HepG2 (cell line): ENCODE data around the gene SPCS2. TPM values are rescaled to one million over a fixed set of nuclear protein-coding genes. Genes with fewer than 3 reads are reported as not detected.

Source experiments
- FOXP1 ChIP-seq, 2 experiments: fragments of 450-650 bp in 1 of 2; IDR thresholded peaks; 2 replicates each; pipeline ENCODE4 v1.6.1; 2017 to 2018; ENCODE audit warnings: antibody characterized with exemption in 1 of 2
- HIVEP1 ChIP-seq: sonication (generic); formaldehyde crosslinking; IDR thresholded peaks from 2 replicates; pipeline ENCODE4 v1.4.0; 2020; ENCODE audit warnings: mild to moderate bottlenecking, missing genetic modification reagents
- HMGA1 ChIP-seq: sonication (generic); formaldehyde crosslinking; conservative IDR thresholded peaks from 2 replicates; pipeline ENCODE4 v1.4.0; 2020; ENCODE audit warnings: missing genetic modification reagents
- KDM2A ChIP-seq: sonication (generic); formaldehyde crosslinking; IDR thresholded peaks from 2 replicates; pipeline ENCODE4 v1.4.0; 2020; ENCODE audit warnings: low read depth, missing genetic modification reagents, borderline replicate concordance
- MXI1 ChIP-seq: IDR thresholded peaks from 3 replicates; pipeline ENCODE4 v1.6.1; 2012; ENCODE audit warnings: low read depth, low read length, inconsistent platforms, borderline replicate concordance
- NAIF1 ChIP-seq: sonication (generic); formaldehyde crosslinking; IDR thresholded peaks from 2 replicates; pipeline ENCODE4 v1.5.0; 2020; ENCODE audit warnings: mild to moderate bottlenecking, missing genetic modification reagents, borderline replicate concordance
- PATZ1 ChIP-seq: sonication (generic); formaldehyde crosslinking; IDR thresholded peaks from 2 replicates; pipeline ENCODE4 v1.4.0; 2020; ENCODE audit warnings: missing genetic modification reagents
- TMF1 ChIP-seq: sonication (generic); formaldehyde crosslinking; IDR thresholded peaks from 2 replicates; pipeline ENCODE4 v1.8.1; 2022; ENCODE audit warnings: low read depth, missing genetic modification reagents
- ZBTB43 ChIP-seq: sonication (generic); formaldehyde crosslinking; conservative IDR thresholded peaks from 2 replicates; pipeline ENCODE4 v1.4.0; 2020; ENCODE audit warnings: missing genetic modification reagents
- ZBTB7A ChIP-seq: sonication (generic); formaldehyde crosslinking; IDR thresholded peaks from 2 replicates; pipeline ENCODE4 v1.8.0; 2022; ENCODE audit warnings: mild to moderate bottlenecking, missing genetic modification reagents
- ZC3H4 ChIP-seq: sonication (generic); formaldehyde crosslinking; IDR thresholded peaks from 2 replicates; pipeline ENCODE4 v1.4.0; 2020; ENCODE audit warnings: missing genetic modification reagents, borderline replicate concordance
- ZKSCAN1 ChIP-seq: fragments of 150-350 bp; IDR thresholded peaks from 2 replicates; pipeline ENCODE4 v1.6.1; 2014; ENCODE audit warnings: low read length
- ZNF12 ChIP-seq: sonication (generic); formaldehyde crosslinking; IDR thresholded peaks from 2 replicates; pipeline ENCODE4 v1.5.0; 2020; ENCODE audit warnings: missing genetic modification reagents
- ZNF232 ChIP-seq: sonication (generic); formaldehyde crosslinking; IDR thresholded peaks from 2 replicates; pipeline ENCODE4 v1.4.0; 2020; ENCODE audit warnings: missing genetic modification reagents, borderline replicate concordance
- ZNF292 ChIP-seq: sonication (generic); formaldehyde crosslinking; IDR thresholded peaks from 2 replicates; pipeline ENCODE4 v1.8.1; 2022; ENCODE audit warnings: mild to moderate bottlenecking, low read depth, missing genetic modification reagents, borderline replicate concordance
- ZNF337 ChIP-seq: sonication (generic); formaldehyde crosslinking; IDR thresholded peaks from 2 replicates; pipeline ENCODE4 v1.5.1; 2020; ENCODE audit warnings: missing genetic modification reagents, low read depth, mild to moderate bottlenecking, borderline replicate concordance
- polyA plus RNA-seq, 8 experiments: library from polyadenylated mRNA; depleted of rRNA in 3 of 8; stranded (reverse) in 7 of 8; unstranded in 1 of 8; fragments of >200 nt; fragmentation: Illumina TruSeq in 4 of 8; extraction: Trizol in 4 of 8; gene quantifications; 2 replicates each; pipeline versions ENCODE4 v1.2.1 to v1.2.3, GENCODE V29; 2011 to 2016; ENCODE audit warnings: low read depth in 4 of 8, missing spikeins in 1 of 8, mixed read lengths in 1 of 8; ENCODE audit not compliant: insufficient read depth in 1 of 8
- total RNA-seq, 5 experiments: library from RNA; depleted of rRNA; stranded (reverse); fragments of >200 nt; fragmentation: Illumina TruSeq; extraction: Trizol; gene quantifications; 2 replicates each; pipeline ENCODE4 v1.2.3, GENCODE V29; 2016; ENCODE audit warnings: low read depth in 1 of 5
- TF ChIP-seq, protein P1 (sequence below): sonication (generic); formaldehyde crosslinking; IDR thresholded peaks from 2 replicates; pipeline ENCODE4 v1.4.0; 2020; ENCODE audit warnings: low read depth, mild to moderate bottlenecking, missing genetic modification reagents
- TF ChIP-seq, protein P2 (sequence below): sonication (generic); formaldehyde crosslinking; IDR thresholded peaks from 2 replicates; pipeline ENCODE4 v1.4.0; 2020; ENCODE audit warnings: low read depth, mild to moderate bottlenecking, missing genetic modification reagents
- TF ChIP-seq, protein P3 (sequence below): sonication (generic); formaldehyde crosslinking; IDR thresholded peaks from 2 replicates; pipeline ENCODE4 v1.4.0; 2020; ENCODE audit warnings: mild to moderate bottlenecking, low read depth, missing genetic modification reagents

SPCS2 gene
- total and polyA plus RNA-seq, 2 of the 13 experiments (the other 11 are each of a cell fraction or from before 2014, with no cell fraction given): 87.3 to 142 TPM

DNA sequence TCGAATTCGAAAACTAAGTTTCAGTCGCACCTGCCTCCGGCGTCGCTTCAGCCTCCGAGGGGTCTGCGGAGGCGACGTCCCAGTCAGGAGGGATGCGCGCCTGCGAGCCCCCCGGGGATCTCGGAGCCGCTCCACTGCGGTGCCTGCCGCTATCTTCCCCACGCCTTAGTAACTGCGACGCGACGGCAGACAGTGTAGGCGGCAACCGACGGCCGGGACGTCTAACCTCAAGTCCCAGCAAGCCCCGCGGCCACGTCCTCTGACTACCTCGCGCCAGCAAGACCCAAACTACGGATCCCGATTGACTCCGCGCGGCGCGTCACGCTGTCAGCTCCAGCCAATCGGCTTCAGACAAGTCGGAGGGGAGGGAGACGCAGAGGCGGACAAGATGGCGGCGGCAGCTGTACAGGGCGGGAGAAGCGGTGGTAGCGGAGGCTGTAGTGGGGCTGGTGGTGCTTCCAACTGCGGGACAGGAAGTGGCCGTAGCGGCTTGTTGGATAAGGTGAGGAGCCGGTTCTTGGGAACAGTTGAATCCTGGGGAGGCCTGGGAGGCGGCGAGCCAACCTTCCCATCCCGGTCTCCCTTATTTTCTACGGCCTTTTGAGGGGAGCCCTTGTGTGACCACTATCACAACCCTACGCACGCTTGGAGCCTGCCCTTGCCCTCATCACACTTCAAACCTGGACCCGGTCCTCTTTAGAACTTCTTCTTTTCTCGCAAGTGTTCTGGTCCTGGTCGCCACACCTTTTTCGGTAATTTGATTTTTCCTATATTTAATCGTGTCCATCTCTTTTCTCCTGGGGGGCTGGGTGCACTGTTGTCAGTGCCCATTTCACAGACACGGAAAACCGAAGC is at the start of gene SPCS2, which contains the start of gene XRRA1 (continued):
- peak; percentile 60; the same call in 1 of the 2 replicates for TF ChIP-seq ZBTB43 (CRISPR knock-in tag)
- TF ChIP-seq HMGA1 (CRISPR knock-in tag): no peak
- peak; percentile 80; the same call in 1 of the 2 replicates for TF ChIP-seq ZNF232 (CRISPR knock-in tag)
- no peak for TF ChIP-seq ZBTB7A (CRISPR knock-in tag)
- no peak for TF ChIP-seq ZNF12 (CRISPR knock-in tag)
- TF ChIP-seq, protein P1, sequence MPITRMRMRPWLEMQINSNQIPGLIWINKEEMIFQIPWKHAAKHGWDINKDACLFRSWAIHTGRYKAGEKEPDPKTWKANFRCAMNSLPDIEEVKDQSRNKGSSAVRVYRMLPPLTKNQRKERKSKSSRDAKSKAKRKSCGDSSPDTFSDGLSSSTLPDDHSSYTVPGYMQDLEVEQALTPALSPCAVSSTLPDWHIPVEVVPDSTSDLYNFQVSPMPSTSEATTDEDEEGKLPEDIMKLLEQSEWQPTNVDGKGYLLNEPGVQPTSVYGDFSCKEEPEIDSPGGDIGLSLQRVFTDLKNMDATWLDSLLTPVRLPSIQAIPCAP (CRISPR knock-in tag): no peak
- peak; percentile 53; the same call in 1 of the 2 replicates for TF ChIP-seq NAIF1 (CRISPR knock-in tag)
- no peak for TF ChIP-seq ZC3H4 (CRISPR knock-in tag)
- TF ChIP-seq FOXP1 (IDR thresholded peaks at IDR 0.05): no peak
- TF ChIP-seq FOXP1 (CRISPR knock-in tag; IDR thresholded peaks at IDR 0.05): no peak
- TF ChIP-seq, protein P2, sequence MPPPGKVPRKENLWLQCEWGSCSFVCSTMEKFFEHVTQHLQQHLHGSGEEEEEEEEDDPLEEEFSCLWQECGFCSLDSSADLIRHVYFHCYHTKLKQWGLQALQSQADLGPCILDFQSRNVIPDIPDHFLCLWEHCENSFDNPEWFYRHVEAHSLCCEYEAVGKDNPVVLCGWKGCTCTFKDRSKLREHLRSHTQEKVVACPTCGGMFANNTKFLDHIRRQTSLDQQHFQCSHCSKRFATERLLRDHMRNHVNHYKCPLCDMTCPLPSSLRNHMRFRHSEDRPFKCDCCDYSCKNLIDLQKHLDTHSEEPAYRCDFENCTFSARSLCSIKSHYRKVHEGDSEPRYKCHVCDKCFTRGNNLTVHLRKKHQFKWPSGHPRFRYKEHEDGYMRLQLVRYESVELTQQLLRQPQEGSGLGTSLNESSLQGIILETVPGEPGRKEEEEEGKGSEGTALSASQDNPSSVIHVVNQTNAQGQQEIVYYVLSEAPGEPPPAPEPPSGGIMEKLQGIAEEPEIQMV (CRISPR knock-in tag): peak; percentile 64
- peak; percentile 87; the same call in 1 of the 3 replicates for TF ChIP-seq MXI1
- peak; percentile 90 for TF ChIP-seq TMF1 (CRISPR knock-in tag)
- TF ChIP-seq PATZ1 (CRISPR knock-in tag): 0 out of 2 replicates have a peak, but pooled peaks have one; percentile 29
- peak; percentile 93 for TF ChIP-seq KDM2A (CRISPR knock-in tag)
- no peak for TF ChIP-seq ZNF337 (CRISPR knock-in tag)
- peak; percentile 84 for TF ChIP-seq ZNF292 (CRISPR knock-in tag)
- TF ChIP-seq, protein P3, sequence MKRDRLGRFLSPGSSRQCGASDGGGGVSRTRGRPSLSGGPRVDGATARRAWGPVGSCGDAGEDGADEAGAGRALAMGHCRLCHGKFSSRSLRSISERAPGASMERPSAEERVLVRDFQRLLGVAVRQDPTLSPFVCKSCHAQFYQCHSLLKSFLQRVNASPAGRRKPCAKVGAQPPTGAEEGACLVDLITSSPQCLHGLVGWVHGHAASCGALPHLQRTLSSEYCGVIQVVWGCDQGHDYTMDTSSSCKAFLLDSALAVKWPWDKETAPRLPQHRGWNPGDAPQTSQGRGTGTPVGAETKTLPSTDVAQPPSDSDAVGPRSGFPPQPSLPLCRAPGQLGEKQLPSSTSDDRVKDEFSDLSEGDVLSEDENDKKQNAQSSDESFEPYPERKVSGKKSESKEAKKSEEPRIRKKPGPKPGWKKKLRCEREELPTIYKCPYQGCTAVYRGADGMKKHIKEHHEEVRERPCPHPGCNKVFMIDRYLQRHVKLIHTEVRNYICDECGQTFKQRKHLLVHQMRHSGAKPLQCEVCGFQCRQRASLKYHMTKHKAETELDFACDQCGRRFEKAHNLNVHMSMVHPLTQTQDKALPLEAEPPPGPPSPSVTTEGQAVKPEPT (CRISPR knock-in tag): 0 out of 2 replicates have a peak, but pooled peaks have one; percentile 53
- TF ChIP-seq HIVEP1 (CRISPR knock-in tag): peak; percentile 81
- 0 out of 2 replicates have a peak, but pooled peaks have one; percentile 10 for TF ChIP-seq ZKSCAN1
